Fibroblast of lung (primary cell): Measurements from ENCODE around the gene TMEM167B. TPM values are rescaled to one million over a fixed set of nuclear protein-coding genes. Genes with fewer than 3 reads are reported as not detected.

Source experiments
- DNase-seq, 2 donors: peaks; one replicate each; pipeline versions ENCODE4 v3.0.0 to v3.0.0-alpha.2; 2010; ENCODE audit warnings: low read depth in 2 of 2
- H2AFZ ChIP-seq: 2 replicates; pipeline ENCODE4 v1.5.1; 2012; ENCODE audit warnings: low read length, control low read depth, inconsistent platforms
- H3K27ac ChIP-seq: 2 replicates; pipeline ENCODE4 v1.5.1; 2011; ENCODE audit warnings: low read length, control low read depth; ENCODE audit not compliant: insufficient read depth
- H3K27me3 ChIP-seq: 2 replicates; pipeline ENCODE4 v1.5.1; 2011; ENCODE audit warnings: mild to moderate bottlenecking, low read length; ENCODE audit not compliant: control insufficient read depth, insufficient read depth
- H3K36me3 ChIP-seq: 2 replicates; pipeline ENCODE4 v1.5.1; 2011; ENCODE audit warnings: low read length; ENCODE audit not compliant: control insufficient read depth, insufficient read depth
- H3K4me1 ChIP-seq: 2 replicates; pipeline ENCODE4 v1.5.1; 2011; ENCODE audit warnings: low read length; ENCODE audit not compliant: control insufficient read depth, insufficient read depth; ENCODE audit errors: extremely low read depth
- H3K4me2 ChIP-seq: 2 replicates; pipeline ENCODE4 v1.5.1; 2011; ENCODE audit warnings: low read length, control low read depth; ENCODE audit not compliant: insufficient read depth; ENCODE audit errors: extremely low read depth
- H3K4me3 ChIP-seq, 4 experiments: fragments of 200-600 bp in 1 of 4; sonication (generic) in 1 of 4; replicated peaks in 1 of 4; 2 replicates each; pipeline ENCODE4 v1.5.1; 2011 to 2016; ENCODE audit warnings: low read length in 4 of 4, low read depth in 3 of 4, mild to moderate bottlenecking in 3 of 4, control low read depth in 2 of 4, inconsistent platforms in 1 of 4, mixed read lengths in 1 of 4; ENCODE audit not compliant: insufficient read depth in 1 of 4; ENCODE audit errors: control extremely low read depth in 1 of 4
- H3K79me2 ChIP-seq: 2 replicates; pipeline ENCODE4 v1.5.1; 2012; ENCODE audit warnings: mild to moderate bottlenecking, low read length, inconsistent platforms; ENCODE audit not compliant: control insufficient read depth, insufficient read depth
- H3K9ac ChIP-seq: 2 replicates; pipeline ENCODE4 v1.5.1; 2011; ENCODE audit warnings: mild to moderate bottlenecking, low read length, control low read depth; ENCODE audit not compliant: insufficient read depth
- H3K9me3 ChIP-seq: 2 replicates; pipeline ENCODE4 v1.5.1; 2012; ENCODE audit warnings: low read depth, low read length; ENCODE audit not compliant: control insufficient read depth, insufficient read depth
- H4K20me1 ChIP-seq: 2 replicates; pipeline ENCODE4 v1.5.1; 2011; ENCODE audit warnings: low read length; ENCODE audit not compliant: control insufficient read depth, insufficient read depth; ENCODE audit errors: extremely low read depth
- EZH2 ChIP-seq: IDR thresholded peaks from 2 replicates; pipeline ENCODE4 v1.5.1; 2012; ENCODE audit warnings: low read length, control low read depth, mild to moderate bottlenecking; ENCODE audit errors: missing control alignments
- polyA plus RNA-seq, 2 donors: library from polyadenylated mRNA; depleted of rRNA in 1 of 2; stranded (reverse) in 1 of 2; unstranded in 1 of 2; fragments of >200 nt; gene quantifications; 2 replicates each; pipeline ENCODE4 v1.2.1, GENCODE V29; 2011 to 2012; ENCODE audit warnings: missing spikeins in 1 of 2
- total RNA-seq: library from RNA; depleted of rRNA; stranded (reverse); fragments of >200 nt; gene quantifications from 2 replicates; pipeline ENCODE4 v1.2.1, GENCODE V29; 2014
- TF ChIP-seq, protein P1 (sequence below), 2 donors: IDR thresholded peaks in 1 of 2; conservative IDR thresholded peaks in 1 of 2; 1 replicate in 1 of 2; 2 replicates in 1 of 2; pipeline ENCODE4 v1.5.1; 2011 to 2012; ENCODE audit warnings: low read length in 2 of 2, control low read depth in 1 of 2, inconsistent platforms in 1 of 2, low read depth in 1 of 2, mild to moderate bottlenecking in 1 of 2

The TMEM167B gene
- total and polyA plus RNA-seq, 2 donors (not counting 1 experiment from before 2014, with no cell fraction given): 35.3 to 52.2 TPM

DNA sequence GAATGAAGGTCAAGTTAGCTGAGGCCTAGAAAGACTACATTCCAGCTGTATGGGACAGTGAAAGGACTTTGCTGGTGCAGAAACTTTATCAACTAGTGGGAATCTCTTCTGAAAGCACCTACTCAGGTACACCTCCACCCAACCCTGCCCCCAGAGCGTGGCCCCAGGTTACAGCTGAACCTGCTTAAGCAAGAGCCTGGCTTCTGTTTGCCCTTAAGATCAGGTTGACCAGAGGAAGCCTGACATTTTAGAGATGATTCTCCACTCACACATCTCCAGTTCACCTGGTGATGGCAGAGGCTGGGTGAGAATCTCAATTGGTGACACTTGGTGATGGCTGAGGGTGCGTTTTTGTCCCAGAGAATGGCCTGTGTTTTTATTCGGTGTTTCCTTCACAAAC is 47.4 kb downstream of the TMEM167B start:
- Histone ChIP-seq H4K20me1 (no peaks in the 10 kb centered on the region), H3K9me3 (no peaks in the 10 kb centered on the region), H3K4me3 (no peak overlapping the region), H3K4me2 (no peak overlapping the region), H3K27ac (no peak overlapping the region), H2AFZ (no peak overlapping the region), H3K9ac (no peak overlapping the region), H3K36me3 (no peaks in the 10 kb centered on the region), H3K27me3 (no peaks in the 10 kb centered on the region), H3K4me1 (no peaks in the 10 kb centered on the region), H3K79me2 (no peaks in the 10 kb centered on the region)
- no peak for TF ChIP-seq EZH2
- TF ChIP-seq, protein P1, sequence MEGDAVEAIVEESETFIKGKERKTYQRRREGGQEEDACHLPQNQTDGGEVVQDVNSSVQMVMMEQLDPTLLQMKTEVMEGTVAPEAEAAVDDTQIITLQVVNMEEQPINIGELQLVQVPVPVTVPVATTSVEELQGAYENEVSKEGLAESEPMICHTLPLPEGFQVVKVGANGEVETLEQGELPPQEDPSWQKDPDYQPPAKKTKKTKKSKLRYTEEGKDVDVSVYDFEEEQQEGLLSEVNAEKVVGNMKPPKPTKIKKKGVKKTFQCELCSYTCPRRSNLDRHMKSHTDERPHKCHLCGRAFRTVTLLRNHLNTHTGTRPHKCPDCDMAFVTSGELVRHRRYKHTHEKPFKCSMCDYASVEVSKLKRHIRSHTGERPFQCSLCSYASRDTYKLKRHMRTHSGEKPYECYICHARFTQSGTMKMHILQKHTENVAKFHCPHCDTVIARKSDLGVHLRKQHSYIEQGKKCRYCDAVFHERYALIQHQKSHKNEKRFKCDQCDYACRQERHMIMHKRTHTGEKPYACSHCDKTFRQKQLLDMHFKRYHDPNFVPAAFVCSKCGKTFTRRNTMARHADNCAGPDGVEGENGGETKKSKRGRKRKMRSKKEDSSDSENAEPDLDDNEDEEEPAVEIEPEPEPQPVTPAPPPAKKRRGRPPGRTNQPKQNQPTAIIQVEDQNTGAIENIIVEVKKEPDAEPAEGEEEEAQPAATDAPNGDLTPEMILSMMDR (conservative IDR thresholded peaks at IDR 0.05 in 1 of 2, IDR thresholded peaks at IDR 0.05 in 1 of 2; ENCODE audit: low read depth in 1 of 2, low read length in 2 of 2): no peak
- no peak for DNase-seq

- Histone ChIP-seq H3K27ac (no peak overlapping the region), H3K36me3 (no peaks in the 10 kb centered on the region), H3K4me3 (no peak overlapping the region), H3K9ac (no peak overlapping the region), H4K20me1 (no peaks in the 10 kb centered on the region), H3K4me1 (no peaks in the 10 kb centered on the region), H3K4me2 (no peak overlapping the region), H2AFZ (no peak overlapping the region), H3K9me3 (no peaks in the 10 kb centered on the region), H3K27me3 (no peaks in the 10 kb centered on the region), H3K79me2 (no peaks in the 10 kb centered on the region)
- no peak for TF ChIP-seq EZH2
- TF ChIP-seq, protein P1 (conservative IDR thresholded peaks at IDR 0.05 in 1 of 2, IDR thresholded peaks at IDR 0.05 in 1 of 2; ENCODE audit: low read depth in 1 of 2, low read length in 2 of 2): no peak
- DNase-seq: no peak
Measured at GRCh38 chr1:109138358-109138757, 47.8 kb downstream of the TMEM167B start.

DNA sequence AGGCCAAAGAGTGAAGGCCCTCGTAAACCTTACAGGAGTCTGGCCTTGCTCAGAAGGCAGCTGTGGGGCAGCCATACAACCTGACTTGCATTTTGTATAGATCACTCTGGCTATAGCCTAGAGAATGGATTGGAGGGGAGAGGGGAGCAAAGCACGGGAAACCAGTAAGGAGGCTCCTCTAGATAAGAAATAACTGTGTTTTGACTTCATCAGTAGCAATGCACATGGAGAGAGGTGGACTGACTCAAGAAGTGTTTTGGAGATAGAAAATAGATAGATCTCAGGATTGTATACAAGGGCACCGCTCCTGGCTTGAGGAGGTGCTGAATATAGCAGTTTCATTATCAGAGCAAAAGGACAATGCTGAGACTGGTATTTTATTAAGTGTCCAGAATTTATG is 49.8 kb downstream of the TMEM167B start:
- Histone ChIP-seq H3K4me3 (no peak overlapping the region), H3K9ac (no peak overlapping the region), H3K27ac (no peak overlapping the region), H3K36me3 (no peaks in the 10 kb centered on the region), H3K79me2 (no peaks in the 10 kb centered on the region), H3K9me3 (no peaks in the 10 kb centered on the region), H3K4me1 (no peaks in the 10 kb centered on the region), H4K20me1 (no peaks in the 10 kb centered on the region), H3K27me3 (no peaks in the 10 kb centered on the region), H3K4me2 (no peak overlapping the region), H2AFZ (no peak overlapping the region)
- no peak for DNase-seq
- no peak for TF ChIP-seq EZH2
- TF ChIP-seq, protein P1 (conservative IDR thresholded peaks at IDR 0.05 in 1 of 2, IDR thresholded peaks at IDR 0.05 in 1 of 2; ENCODE audit: low read depth in 1 of 2, low read length in 2 of 2): no peak
